RCC 7860 (cell line): ENCODE data around the gene POLE.
"Not testable (repeated sequence)": the region's sequence is repeated elsewhere in the genome, so short reads cannot be mapped to it uniquely, and the experiment has no call there.

Experiments used
- DNase-seq: peaks from one replicate; pipeline ENCODE4 v3.0.0-alpha.2; 2015; ENCODE audit warnings: low spot score
- FAIRE-seq: peaks from 2 replicates; lab custom pipeline; 2012; peaks lifted over from hg19 to GRCh38; lab: Jason Lieb, UNC

The POLE gene

DNA sequence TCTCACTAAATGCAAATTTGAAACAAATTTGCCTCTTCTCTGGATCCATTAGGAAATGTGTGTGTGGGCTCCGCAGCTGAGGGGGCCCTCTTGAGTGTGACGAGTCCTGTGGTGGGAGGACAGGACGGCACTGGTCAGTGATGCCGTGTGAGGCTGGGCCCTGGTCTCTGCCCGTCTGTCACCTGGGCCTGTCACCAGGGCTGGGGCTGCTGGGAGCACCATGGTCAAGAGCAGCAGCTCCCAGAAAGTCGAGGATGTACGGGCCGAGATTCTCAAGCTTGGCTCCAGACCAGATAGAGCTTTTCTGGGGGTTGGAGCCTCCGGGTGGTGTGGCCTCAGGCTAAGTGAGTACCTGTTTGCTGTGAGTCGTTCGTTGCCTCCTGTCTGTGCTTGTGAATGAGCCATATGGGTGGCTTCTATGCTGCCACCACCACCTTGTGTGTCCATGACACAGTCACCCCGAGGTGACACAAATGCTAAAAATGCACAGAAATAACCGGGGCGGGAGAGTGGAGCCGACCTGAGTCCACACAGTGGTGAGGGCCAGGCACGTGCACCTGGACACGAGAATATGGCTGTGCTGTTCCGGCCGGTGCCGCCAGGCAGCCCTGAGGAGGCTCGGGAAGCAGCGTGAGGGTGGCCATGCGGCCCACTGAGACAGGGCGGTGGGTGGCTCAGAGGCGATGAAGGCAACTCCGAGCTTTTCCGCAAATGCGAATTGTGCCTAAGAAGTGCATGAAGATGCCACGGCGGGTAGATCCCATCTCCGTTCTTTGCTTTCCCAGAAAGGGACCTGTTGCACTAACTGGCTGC lies 32.2 kb upstream of the POLE start:
- DNase-seq (no peak), FAIRE-seq (no peak)

DNA sequence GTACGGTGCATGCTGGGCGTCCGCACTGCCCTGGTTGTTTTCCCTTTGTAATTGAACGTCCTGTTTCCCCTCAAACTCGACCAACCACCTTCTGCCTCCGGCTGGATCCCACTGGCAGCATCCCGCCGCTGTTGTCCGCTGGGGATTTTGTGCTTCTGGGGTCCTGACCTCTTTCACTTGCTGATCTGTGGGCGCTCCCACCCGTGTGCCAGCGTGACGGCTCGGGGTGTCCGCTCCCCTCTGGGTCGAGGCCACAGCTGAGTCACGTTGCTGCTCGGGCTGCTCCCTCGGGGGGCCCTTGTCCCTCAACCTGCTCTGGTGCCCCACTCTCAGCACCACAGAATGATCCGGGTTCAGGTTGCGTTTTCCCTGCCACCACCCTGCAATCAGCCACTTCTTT lies 31.5 kb upstream of the POLE start:
- FAIRE-seq = no peak
- no peak for DNase-seq

DNA sequence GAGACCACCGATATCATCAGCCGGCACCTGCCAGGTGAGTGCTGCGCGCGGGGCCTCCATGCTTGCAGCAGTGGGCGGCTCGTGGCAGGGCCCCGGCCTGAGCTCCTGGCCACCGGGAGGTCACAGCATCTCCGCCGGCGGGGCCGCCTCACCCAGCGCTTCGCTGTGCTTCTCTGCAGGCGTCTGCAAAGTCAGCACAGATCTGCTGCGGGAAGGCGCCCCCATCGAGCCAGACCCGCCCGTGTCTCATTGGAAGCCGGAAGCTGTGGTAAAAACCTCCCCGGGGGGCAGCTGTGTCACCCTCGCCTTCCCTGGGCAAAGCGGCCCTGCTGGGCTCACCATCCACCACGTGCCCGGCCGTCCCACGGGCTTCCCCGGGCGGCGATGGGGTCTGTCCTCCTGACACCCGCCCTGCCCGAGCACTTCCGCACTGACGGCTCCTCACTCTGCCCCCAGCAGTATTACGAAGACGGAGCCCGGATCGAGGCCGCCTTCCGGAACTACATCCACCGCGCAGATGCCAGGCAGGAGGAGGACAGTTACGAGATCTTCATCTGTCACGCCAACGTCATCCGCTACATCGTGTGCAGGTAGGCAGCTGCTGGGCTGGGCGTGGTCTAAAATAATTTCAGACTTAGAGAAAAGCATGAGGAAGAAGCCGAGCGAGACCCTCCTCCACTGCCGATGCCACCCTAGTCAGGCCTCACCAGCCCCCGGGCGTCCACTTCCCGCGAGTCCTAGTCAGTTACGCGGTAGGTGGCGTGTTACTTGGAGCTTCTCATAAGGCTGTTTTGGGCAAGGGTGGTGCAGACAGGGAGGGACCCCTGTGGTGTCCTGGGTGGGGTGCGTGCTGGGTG lies 30.6 kb upstream of the POLE start:
- DNase-seq (no peak), FAIRE-seq (no peak)

DNA sequence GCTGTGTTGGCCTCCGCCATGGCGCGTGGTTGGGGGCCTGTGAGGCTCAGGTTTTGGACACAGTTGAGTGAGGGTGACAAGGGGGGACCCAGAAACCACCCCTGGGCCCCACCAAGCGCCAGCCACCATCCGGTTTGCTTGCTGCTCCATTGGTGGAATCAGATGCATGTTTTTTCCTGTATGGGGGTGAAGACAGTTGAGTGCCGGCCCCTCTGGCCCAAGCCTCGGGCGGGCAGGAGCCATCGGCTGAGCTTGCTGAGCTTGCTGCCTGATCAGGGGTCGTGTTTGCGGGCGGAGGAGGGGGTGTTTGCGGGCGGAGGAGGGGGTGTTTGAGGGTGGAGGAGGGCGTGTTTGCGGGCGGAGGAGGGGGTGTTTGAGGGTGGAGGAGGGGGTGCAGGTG lies 29.9 kb upstream of the POLE start:
- FAIRE-seq = no peak
- no peak for DNase-seq

DNA sequence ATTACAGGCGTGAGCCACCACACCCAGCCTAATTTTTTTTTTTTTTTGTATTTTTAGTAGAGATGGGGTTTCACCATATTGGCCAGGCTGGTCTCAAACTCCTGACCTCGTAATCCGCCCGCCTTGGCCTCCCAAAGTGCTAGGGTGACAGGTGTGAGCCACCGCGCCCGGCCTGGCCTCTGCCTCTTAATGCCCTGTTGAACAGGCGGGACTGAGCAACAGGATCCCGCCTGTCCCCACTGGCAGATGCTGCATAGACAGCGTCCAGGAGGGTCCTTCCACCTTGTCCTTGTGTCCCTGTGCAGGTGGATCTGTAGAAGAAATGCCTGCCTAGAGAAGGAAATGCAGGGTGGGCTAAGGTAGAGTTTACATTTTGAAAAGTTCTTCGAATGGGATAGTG lies 29.2 kb upstream of the POLE start:
- FAIRE-seq (no peak), DNase-seq (no peak)

DNA sequence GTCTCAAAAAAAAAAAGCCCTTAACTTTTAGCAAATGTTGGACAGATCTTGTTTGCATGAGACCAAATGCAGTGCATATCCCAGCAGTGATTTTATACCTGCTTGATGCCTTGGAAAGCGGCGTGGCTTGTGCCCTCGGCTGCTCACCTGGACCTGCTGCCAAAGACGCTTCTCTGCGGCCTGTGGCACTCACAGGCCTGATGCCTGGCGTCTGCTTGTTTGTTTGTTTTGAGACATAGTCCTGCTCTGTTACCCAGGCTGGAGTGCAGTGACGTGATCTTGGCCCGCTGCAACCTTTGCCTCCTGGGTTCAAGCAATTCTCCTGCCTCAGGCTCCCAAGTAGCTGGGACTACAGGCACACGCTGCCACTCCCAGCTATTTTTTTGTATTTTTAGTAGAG lies 28.7 kb upstream of the POLE start:
- FAIRE-seq = no peak

GRCh38 chr12:132713123-132713522 lies 26.0 kb upstream of the POLE start:
- FAIRE-seq (no peak), DNase-seq (no peak)

More for the DNA sequence above, 28.7 kb upstream of the POLE start:
- no peak for DNase-seq

GRCh38 chr12:132711080-132711843 lies 24.1 kb upstream of the POLE start:
- DNase-seq (no peak), FAIRE-seq (no peak)

- DNase-seq (peak; percentile 77), FAIRE-seq (no peak)
Observed at GRCh38 chr12:132710405-132711079, 23.4 kb upstream of the POLE start, which contains the start of gene PGAM5. PGAM5 (plus strand) TSS chr12:132710842; CDS start chr12:132710877, 35 bp downstream.

- DNase-seq (no peak), FAIRE-seq (no peak)
Observed at GRCh38 chr12:132710043-132710404, 22.9 kb upstream of the POLE start.

GRCh38 chr12:132708150-132708549 lies 21.0 kb upstream of the POLE start:
- DNase-seq (no peak), FAIRE-seq (no peak)

- DNase-seq (no peak), FAIRE-seq (no peak)
Observed at GRCh38 chr12:132707241-132707640, 20.1 kb upstream of the POLE start.

GRCh38 chr12:132703641-132704040 lies 16.5 kb upstream of the POLE start:
- DNase-seq (no peak), FAIRE-seq (no peak)

DNA sequence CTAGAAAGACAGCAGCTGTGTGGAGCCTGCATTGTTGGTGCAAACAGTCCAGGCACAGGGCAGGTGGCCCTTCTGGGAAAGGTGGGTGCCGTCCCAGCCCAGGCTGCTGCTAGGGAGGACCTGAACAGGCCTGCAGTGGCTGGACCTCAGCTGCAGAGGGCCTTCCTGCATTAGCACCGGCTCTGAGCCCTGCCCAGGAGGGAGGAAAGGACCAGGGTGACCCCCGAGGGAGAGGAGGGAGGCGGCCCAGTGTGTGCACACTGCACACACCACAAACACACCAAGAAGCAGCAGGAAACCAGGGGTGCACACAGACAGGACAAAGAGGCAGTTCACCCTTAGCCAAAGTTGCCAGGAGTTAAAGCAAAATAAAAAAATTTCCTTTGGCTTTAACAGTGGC lies 15.5 kb upstream of the POLE start:
- DNase-seq (no peak), FAIRE-seq (no peak)

DNA sequence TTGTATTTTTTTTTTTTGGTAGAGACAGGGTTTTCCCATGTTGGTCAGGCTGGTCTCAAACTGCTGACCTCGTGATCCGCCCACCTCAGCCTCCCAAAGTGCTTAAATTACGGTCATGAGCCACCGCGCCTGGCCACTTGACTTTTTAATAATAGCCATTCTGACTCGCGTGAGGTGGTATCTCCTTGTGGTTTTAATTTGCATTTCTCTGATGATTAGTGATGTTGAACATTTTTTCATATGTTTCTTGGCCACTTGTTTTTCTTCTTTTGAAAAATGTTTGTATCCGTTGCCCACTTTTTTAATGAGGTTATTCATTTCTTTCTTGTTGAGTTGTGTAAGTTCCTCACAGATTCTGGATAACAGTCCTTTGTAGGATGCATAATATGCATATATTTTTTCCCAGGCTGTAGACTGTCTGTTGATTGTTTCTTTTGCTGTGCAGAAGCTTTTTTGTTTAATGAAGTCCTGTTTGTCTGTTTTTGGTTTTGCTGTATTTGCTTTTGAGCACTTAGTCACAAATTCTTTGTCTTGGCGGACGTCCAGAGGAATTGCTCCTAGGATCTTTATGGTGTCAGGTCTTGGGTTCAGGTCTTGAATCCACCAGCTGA lies 13.2 kb upstream of the POLE start:
- FAIRE-seq = no peak
- DNase-seq = no peak

GRCh38 chr12:132698341-132698740 lies 11.2 kb upstream of the POLE start:
- FAIRE-seq = no peak
- no peak for DNase-seq

GRCh38 chr12:132695431-132695830 lies 8.3 kb upstream of the POLE start:
- FAIRE-seq (no peak), DNase-seq (no peak)

- not testable (repeated sequence) for FAIRE-seq, DNase-seq
Observed at GRCh38 chr12:132694888-132695287, 7.7 kb upstream of the POLE start.

DNA sequence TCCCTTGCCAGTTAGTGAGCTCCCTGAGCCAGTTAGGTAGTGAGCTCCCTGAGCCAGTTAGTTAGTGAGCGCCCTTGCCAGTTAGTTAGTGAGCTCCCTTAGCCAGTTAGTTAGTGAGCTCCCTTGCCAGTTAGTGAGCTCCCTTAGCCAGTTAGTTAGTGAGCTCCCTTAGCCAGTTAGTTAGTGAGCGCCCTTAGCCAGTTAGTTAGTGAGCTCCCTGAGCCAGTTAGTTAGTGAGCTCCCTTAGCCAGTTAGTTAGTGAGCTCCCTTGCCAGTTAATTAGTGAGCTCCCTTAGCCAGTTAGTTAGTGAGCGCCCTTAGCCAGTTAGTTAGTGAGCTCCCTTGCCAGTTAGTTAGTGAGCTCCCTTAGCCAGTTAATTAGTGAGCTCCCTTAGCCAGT lies 4.9 kb upstream of the POLE start:
- not testable (repeated sequence) for FAIRE-seq

GRCh38 chr12:132690112-132690511 lies 3.0 kb upstream of the POLE start:
- FAIRE-seq (no peak), DNase-seq (no peak)

More for the DNA sequence above, 4.9 kb upstream of the POLE start:
- not testable (repeated sequence) for DNase-seq
